WTC11 (cell line): ENCODE results near the gene NAA80.

ENCODE experiments used
- CTCF ChIP-seq: fragments of 200-600 bp; IDR thresholded peaks from 2 replicates; pipeline ENCODE4 v1.8.0; 2022; ENCODE audit warnings: antibody characterized with exemption
- FOXJ3 ChIP-seq: sonication (generic); formaldehyde crosslinking; IDR thresholded peaks from 2 replicates; pipeline ENCODE4 v1.9.0; 2021; ENCODE audit warnings: missing genetic modification reagents, mild to moderate bottlenecking, borderline replicate concordance
- ZNF416 ChIP-seq: fragments of 250-450 bp; sonication (Bioruptor Pico); IDR thresholded peaks from 2 replicates; pipeline ENCODE4 v1.9.0; 2021; ENCODE audit warnings: mild to moderate bottlenecking, inconsistent platforms

DNA sequence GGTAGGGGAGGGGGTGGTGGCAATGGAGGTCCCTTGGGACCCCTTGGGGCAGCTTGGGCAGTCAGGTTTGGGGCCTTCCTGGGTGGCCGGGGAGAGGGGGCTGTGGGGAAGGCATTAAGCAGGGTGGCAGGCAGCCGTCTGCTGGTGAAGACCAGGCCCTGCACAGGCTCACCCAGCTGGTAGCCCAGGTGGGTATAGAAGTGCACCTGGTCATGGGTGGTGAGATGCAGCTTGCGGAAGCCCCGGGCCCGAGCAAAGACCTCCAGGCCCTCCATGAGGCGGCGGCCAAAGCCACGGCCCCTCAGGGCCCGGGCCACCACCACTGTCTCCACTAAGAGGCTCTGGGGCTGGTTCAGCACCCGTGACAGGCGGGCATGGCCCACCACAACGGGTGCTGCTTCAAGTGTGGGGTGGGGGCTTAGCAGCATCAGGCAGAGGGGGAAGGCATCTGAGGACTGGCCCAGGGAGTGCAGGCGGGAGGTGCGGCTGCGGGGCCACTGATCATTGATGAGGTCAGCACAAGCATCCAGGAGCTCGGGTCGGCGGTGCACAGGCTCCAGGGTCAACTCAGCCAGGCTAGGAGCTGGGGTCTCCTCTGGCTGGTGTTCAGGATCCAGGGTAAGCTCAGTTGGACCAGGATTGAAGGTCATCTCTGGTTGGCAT lies 2.4 kb downstream of the NAA80 start:
- TF ChIP-seq FOXJ3 (CRISPR knock-in tag) (no peak), CTCF (no peak), ZNF416 (no peak)
